HG02588 (cell line): ENCODE measurements around the gene DPYSL5.

Experiments used
- ATAC-seq: cut with Tn5 transposase; IDR thresholded peaks from one replicate; pipeline ENCODE4 v1.9.1; 2021; ENCODE audit warnings: mild to moderate bottlenecking, moderate library complexity; ENCODE audit not compliant: unreplicated experiment

DPYSL5 gene

DNA sequence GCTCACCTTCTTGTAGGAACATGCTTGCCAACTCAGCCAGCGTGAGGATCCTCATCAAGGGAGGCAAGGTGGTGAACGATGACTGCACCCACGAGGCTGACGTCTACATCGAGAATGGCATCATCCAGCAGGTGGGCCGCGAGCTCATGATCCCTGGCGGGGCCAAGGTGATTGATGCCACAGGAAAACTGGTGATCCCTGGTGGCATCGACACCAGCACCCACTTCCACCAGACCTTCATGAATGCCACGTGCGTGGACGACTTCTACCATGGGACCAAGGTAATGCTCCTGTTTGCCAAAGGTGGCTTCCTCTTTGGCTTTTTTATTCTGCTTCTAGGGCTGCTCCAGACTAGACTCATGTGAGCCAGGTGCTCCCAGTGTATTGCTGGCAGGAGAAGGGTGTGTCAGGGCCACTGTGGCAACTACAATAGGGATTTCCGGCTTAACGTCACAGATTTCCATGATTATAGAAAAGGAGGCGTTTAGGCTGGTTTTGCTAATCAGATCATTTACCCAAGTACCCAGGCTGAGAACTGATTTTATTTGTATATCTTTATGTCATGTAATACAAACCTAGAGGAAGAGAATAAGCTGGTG lies 50.6 kb downstream of the DPYSL5 start:
- no peak for ATAC-seq

DNA sequence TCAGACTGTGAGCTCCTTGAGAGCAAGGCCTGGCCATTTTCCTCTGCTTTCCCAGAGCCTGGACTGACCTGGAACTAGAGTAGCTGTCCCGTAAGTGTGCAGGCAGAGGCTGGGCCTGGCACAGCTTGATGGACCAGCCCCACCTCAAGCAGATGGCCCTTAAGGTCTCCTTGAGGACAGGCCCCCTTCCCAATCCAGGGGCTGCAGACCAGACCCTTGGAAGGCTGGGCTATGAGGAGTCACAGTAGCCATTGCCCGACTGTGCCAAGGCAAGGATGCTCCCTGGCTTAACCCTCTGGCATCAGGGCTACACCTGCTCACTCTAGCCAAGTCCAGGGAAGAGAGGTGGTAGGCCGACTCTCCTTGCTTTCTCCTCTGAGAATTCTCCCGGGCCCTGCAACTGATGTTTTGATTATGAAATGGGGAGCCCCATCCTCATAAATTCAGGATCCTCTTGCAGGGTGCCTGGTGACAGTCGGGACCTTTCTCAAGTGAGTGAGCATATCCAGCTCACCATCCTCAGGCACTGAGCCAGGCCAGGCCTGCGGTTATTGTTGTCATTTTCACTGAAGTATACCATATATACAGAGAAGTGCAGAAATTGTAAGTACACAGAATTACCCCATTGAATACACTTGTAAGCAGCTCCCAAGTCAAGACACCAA lies 51.7 kb downstream of the DPYSL5 start:
- no peak for ATAC-seq

DNA sequence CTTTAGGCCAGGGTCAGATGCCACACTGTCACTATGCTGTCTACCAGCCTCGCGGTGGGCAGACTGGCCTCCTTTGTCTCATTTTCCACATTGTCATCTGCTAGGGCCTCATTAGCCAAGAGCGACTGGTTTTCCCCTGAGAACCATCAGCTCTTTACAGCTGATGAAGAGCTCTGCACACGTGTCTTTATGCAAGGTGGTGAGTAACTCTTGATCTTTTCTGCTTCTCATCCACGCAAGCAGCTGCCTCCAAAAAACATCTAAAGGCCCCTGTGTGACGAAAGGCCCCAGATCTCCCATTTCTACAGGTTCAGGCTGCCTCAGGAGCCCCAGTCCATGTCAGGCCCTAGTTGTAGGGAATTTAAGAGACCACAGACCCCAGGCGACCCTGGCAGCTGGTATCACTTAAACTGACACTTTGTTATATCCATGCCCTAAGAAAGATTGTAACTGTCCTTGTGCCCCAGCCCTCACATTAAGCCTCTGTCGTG lies 52.9 kb downstream of the DPYSL5 start:
- ATAC-seq = no peak

DNA sequence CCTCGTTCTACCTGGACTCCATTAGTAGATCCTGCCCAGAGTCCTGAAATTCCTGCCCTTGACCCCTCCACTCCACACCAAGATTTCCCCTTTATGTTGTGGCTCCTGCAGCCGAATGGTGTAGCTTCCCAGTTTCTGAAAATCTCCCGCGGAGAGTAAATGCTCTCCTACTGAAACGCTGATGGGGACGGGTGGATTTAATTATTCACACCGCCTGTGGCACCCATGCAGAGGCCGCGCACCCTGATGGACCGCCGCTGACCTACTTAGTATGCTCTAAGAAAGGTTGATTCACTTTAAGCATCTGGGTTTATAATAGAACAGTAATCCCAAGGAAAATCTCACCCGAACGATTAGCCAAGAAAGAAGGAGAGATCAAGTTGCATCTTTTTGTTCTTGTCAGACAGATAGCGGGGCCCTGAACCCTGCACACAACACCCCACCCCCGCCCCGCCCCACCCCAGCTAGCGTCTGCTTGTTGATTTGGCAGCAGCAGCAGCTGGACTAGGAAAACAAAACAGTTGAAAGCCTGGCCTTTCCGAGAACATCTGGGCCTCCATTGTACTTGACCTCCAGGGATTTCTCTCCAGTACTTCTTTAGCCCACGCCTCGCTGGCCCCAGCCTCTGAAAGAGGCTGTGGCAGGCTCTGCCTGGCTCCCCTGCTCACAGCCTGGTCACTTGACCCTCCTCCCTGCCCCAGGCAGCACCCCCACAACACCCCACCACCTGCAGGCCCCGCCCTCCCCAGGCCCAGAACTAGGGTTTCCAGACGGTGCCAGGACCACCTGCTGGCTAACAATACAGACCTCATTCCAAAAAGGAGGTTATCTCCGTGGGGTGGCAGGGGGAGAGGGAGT lies 53.6 kb downstream of the DPYSL5 start:
- no peak for ATAC-seq

DNA sequence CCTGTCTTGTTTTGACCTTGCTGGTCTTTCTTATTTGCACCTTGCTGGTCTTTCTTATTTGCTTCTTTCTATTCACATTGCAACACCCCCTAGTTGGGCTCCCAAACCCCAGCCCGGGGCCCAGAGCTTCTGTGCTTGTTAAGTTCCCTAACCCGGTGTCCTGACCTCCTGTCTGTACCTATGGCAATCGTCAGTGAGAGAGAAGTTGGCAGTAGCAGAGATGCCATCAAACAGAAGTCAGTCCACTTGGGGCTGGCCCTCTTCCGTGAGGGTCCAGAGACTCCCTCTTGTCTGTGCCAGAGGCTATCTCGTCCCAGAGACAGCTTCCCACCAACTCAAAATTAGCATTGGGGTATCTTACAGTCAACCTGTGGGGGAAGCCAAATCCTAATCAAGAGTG lies 55.7 kb downstream of the DPYSL5 start:
- no peak for ATAC-seq

DNA sequence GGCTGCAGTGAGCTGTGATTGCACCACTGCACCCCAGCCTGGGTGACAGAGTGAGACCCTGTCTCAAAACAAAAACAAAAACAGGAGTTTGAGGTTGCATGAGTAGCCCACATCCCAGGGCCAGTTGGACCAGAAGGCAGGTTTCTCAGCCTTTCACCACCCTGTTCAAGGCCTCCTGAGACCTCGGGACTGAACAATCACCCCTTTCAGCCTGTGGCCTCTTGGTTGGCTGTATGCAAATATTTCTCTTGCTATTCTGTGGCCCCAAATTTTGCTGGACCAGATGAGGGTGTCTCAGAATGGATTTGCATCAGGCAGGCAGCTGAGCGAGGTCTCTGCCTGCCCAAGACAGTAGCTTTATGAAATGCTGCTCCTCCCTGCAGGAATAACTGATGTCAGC lies 56.9 kb downstream of the DPYSL5 start:
- ATAC-seq = no peak

DNA sequence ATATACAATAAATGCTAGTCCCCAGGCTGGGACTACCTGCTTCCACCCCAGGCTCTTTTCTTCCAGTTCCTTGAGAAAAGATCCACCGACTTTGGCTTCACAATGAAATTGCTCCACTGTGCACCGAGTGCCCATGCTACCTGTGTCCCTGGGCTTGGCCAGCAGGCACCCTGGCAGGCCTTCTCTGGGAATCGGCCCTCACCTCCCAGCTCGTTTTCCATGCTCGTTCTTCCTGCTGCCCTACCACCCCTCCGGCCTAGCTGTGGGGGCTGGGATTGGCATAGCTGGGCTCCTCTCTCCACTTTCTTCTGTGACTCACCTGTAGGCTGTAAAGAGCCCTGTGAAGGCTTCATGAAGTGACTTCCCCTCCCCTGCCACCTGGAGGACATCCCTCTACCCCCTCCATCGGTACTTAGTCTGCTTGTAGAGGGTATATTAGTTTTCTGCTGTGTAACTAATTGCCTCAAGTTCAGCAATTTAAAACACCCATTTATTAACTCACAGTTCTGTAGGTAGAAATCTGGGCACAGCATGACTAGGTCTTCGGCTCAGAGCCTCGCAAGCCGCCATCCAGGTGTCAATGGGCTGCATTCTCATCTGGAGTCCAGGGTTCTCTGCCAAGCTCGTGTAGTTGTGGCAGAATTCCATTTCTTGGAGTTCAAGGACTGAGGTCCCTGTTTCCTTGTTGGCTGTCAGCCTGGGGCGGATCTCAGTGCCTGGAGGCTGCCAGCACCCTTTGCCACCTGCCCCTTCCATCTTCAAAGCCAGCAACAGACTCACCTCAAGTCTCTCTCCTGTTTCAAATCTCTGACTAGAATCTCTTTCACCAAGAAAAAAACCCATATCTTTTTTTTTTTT lies 57.6 kb downstream of the DPYSL5 start:
- no peak for ATAC-seq

DNA sequence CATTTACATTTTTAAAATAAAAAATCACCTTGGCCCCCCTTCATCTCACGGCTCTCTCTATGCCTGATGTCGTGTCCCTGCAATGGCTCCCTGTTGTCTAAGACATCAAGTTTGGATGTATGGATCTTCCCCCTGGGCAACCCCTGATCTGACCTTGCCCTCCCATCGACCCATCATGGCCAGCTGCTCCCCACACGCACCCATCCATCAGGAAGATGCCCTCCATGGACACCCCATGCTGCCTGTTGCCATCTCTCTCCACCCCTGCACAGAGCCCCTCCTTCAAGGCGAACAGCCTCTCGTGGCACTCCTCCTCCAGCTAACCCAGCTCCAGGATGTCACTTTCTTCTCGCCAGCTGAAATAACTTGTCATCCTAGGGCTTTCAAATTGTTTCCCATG lies 59.5 kb downstream of the DPYSL5 start:
- ATAC-seq = no peak

DNA sequence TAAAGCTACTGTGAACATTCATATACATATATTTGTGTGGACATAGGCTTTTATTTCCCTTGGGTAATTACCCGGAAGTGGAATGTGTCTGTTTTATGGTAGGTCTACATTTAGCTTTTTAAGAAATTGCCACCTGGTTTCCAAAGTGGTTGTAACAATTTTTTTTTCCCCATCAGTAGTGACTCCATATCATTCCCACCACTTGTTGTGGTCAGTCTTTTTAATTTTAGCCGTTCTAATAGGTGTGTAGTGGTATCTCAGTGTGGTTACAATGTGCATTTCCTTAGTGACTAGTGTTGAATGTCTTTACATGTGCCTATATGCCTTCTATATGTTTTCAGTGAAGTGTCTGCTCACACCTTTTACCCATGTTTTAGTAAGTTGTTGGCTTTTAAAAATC lies 62.2 kb downstream of the DPYSL5 start:
- ATAC-seq = no peak

DNA sequence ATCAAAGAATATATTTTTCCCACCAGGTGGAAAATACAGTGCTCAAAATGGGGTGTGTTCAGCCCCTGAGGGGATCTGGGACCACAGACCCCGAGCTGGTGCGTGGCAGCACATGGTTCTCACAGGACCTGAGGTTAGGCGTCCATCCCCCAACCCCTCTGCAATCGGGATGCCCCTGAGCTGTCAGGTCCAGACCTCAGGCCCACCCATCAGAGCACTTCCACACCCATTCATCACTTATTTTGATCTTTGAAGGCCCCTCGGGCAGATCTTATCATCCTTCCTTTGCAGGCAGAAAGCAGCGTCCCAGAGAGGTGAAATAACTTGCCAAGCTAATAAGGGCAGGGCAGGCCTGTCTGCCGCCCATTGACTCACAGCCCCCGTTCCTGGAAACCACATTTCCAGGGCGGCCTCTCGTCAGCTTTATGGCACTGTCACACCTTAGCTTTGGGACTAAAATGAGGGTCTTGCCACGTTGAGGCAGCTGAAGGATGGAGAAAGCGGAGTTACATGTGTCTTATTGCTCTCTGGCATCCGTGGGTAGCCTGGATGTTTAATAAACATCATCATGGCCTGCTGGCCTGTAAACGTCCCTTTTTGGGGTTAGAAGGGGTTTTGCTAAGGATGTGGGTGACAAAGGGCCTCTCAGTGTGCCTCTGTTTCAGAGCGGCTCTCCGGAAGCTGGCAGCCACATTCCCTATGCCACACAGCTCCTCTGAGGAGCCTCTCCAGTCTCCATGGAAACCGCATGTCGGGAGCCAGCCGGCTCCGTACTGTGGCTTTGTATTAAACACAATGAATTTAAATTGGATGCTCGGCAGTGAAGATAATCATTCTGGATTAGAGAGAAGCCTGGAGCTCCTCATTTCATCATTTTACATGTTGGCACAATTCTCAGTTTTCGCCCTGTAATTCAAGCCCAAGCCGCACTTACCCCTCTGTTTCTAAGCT lies 64.3 kb downstream of the DPYSL5 start:
- no peak for ATAC-seq

DNA sequence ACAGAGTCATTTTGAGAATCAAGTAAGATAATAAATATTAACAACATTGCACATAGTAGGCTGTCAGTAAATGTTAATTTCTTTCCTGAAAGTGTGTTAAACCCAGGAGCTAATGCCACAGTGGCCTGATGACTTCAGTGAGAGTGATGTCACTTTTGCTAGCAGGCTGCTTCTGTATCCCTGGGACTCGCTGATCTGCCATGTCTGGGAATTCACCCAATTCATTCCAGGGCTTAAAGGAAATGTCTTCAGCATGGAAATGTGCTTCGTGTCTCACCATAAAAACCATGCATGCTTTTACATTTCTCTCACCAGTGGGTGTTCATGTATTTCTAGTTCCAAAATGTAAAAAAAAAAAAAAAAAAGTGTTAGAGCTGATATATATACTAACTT lies 65.7 kb downstream of the DPYSL5 start:
- ATAC-seq = no peak

DNA sequence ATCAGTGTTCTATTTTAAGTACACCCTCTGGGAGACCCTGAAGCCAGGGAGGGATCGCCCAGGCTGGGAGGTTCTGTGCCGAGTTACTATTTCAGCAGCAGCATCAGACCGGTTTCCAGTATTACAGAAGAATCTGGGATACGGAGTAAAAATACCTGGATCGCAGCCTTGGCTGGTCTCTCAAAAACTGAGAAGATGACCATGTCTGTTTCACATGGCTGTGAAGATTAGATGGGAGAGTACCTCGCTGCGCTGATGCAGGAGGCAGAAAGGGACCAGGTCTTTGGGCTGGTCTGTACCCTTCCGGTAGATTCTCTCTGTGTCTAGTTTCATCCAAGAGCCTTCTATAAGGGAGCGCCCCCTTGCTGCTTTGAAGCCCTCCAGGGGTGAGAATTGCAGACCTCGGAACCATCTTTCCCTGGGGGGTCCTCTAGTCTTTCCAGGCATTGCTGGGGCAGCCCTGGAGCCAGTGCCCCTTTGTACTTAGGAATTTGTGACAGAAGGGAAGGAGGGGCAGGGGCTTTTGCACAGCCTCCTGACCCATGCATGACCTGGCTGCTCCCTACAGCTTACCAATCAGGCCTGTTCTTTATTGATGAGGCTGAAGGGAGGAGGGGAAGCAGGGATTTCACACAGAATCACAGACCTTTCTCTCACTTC lies 66.2 kb downstream of the DPYSL5 start:
- no peak for ATAC-seq

DNA sequence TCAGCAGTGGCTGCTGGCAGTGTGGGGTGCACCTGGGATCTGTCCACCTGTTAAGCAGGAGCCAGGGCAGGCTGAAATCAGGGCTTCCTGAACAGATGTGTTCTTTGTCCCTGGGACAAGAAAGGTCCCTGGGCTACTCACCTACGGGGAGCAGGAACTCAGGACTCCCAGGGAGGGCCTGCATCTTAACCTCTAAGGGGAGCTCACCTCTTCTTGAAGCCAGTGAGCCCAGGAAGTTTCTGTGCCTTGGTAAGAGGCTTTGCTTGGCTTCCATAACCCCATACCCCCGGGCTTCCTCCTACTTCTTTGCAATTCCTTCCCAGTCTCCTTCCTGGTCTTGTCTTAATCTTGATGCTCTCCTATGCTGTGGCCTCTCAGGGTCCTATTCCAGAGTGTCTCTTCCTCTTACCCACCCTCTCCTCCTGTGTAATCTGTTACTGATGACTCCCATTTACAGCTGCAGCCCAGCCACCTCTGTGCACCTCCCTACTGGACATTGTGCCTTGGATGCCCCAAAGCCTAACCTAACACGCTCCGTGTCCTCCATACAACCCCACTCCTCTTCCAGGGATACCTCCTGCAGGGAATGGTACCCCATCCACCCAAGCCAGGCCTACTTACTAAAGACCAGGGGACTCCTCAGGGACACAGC lies 66.9 kb downstream of the DPYSL5 start:
- ATAC-seq = no peak

DNA sequence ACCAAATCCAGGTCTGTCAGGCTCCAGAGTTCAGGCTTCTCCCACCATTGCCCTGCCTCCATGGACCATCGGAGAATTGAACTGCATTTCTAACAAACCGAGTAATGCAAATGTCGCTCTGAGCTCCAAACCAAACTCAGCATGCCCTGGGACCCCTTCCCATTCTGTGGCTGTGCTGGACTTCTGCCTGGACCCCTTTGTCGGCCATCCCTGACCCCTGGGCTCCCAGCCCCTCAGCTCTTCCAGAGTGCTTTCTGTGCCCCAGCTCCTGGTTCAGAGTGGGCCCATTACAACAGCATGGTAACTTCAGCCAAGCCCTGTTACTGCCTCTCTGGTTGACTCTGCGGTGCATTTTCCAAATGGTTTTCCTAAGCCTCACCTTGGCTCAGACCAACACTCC lies 67.4 kb downstream of the DPYSL5 start:
- no peak for ATAC-seq

DNA sequence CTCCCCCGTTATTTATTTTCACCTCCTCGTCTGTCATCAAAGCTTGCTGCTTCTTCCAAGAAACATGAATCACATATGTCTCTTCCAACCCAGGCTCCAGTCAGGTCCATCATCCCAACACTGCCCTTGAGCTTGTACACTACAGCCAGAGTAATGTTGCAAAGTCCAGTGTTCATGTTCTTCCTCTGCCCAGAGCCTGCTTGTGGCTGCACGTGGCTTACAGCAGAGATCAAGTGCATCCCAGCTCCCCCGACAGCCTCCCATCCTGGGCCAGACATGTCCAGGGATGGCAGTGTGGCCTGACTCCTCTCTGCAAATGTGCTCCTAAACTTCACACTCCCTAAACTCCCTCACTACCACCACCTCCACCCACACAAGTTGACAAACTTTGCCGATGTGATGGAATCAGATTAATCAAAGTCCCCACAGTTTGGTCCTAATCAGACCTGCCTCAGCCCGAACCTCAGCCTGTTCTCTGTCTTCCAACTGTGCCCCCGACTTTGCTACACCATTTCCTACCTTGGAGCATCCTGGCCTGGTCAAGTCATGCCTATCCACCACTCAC lies 68.3 kb downstream of the DPYSL5 start:
- ATAC-seq = no peak

DNA sequence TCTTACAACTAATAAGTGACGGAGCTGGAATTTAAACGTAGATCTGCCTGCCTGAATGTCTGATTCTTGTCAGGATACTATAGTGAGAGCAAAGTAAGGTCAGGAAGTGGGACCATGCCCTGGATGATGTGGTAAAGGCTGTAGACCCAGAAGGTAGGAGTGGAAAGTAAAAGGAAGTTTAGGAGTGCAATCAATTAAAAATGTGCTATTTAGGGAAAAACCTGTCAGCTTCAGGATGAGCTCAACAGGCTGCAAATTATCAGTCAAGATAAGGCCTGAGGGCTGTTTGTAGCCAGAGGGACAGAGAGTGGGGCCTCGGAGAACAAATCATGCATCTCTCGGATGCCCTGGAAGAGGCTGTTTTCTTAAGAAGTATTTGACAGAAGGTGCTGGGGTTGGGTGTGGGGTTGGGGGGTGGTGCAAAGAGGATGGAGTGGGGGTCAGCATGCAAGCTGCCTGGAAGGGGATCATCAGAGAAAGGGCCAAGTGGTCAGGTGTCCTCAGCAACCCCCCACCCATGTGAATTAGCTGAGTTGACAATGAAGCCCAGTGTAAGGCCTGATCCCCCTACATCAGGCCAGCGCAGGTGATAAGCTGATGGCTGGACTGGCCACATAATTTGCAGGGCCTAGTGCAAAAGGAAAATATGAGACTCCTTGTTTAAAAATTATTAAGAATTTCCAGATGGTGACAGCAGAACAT lies 69.4 kb downstream of the DPYSL5 start:
- no peak for ATAC-seq

DNA sequence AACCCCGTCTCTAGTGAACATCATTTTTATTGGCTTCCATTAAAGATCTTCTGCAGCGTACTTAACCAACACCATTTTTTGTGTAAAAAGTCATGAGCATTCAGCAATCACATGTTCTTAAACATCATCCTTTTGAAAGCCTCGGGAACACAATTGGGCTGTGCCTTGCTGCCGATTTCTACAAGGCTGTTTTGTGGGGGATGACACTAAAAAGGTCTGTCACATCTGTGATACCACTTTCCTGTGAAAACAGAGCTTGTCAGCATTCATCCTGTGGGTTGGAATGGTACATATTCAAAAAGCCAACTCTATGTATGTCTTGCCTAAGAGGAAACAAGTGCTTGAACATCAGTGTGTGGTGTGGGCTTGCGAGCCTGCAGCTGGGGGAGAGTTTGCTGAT lies 73.4 kb downstream of the DPYSL5 start:
- no peak for ATAC-seq
